ENCODE results near the gene ANXA2.
"Not testable (repeated sequence)": the region's sequence is repeated elsewhere in the genome, so short reads cannot be mapped to it uniquely, and the experiment has no call there.

The ANXA2 gene

GRCh38 chr15:60397772-60398445 is at the start of gene ANXA2:
ANXA2 (minus strand) TSS chr15:60397986; CDS start chr15:60386075, 11,911 bp downstream.
- DNase-seq: no peak

- no peak for DNase-seq
Measured at GRCh38 chr15:60444289-60444912, 46.6 kb upstream of the ANXA2 start.

GRCh38 chr15:60442763-60443162 is 45.0 kb upstream of the ANXA2 start:
- no peak for DNase-seq

- no peak for DNase-seq
Measured at GRCh38 chr15:60442031-60442650, 44.4 kb upstream of the ANXA2 start.

- no peak for DNase-seq
Measured at GRCh38 chr15:60441331-60441730, 43.5 kb upstream of the ANXA2 start.

GRCh38 chr15:60438646-60439045 is 40.9 kb upstream of the ANXA2 start:
- DNase-seq: no peak

- no peak for DNase-seq
Measured at GRCh38 chr15:60428935-60429334, 31.1 kb upstream of the ANXA2 start.

GRCh38 chr15:60426870-60427508 is 29.2 kb upstream of the ANXA2 start:
- DNase-seq: no peak

GRCh38 chr15:60425461-60425860 is 27.7 kb upstream of the ANXA2 start:
- no peak for DNase-seq

- no peak for DNase-seq
Measured at GRCh38 chr15:60424006-60424405, 26.2 kb upstream of the ANXA2 start.

- no peak for DNase-seq
Measured at GRCh38 chr15:60423537-60423936, 25.8 kb upstream of the ANXA2 start.

GRCh38 chr15:60421544-60421943 is 23.8 kb upstream of the ANXA2 start:
- DNase-seq: no peak

- DNase-seq: no peak
Measured at GRCh38 chr15:60420203-60420716, 22.5 kb upstream of the ANXA2 start.

GRCh38 chr15:60419753-60420152 is 22.0 kb upstream of the ANXA2 start:
- no peak for DNase-seq

GRCh38 chr15:60418096-60418495 is 20.3 kb upstream of the ANXA2 start:
- no peak for DNase-seq

- DNase-seq: no peak
Measured at GRCh38 chr15:60417112-60417511, 19.3 kb upstream of the ANXA2 start.

- DNase-seq: no peak
Measured at GRCh38 chr15:60416484-60416883, 18.7 kb upstream of the ANXA2 start.

- no peak for DNase-seq
Measured at GRCh38 chr15:60414016-60414682, 16.4 kb upstream of the ANXA2 start.

- DNase-seq: no peak
Measured at GRCh38 chr15:60413231-60413824, 15.5 kb upstream of the ANXA2 start.

- DNase-seq: not testable (repeated sequence)
Measured at GRCh38 chr15:60412807-60413206, 15.0 kb upstream of the ANXA2 start.

GRCh38 chr15:60411774-60412425 is 14.1 kb upstream of the ANXA2 start:
- DNase-seq: no peak

GRCh38 chr15:60410350-60410749 is 12.6 kb upstream of the ANXA2 start:
- DNase-seq: not testable (repeated sequence)
